MM.1S (cell line): ENCODE results near the gene USP5.

Source experiments
- CTCF ChIP-seq: fragments of 300-600 bp; sonication (generic); IDR thresholded peaks from 2 replicates; pipeline ENCODE4 v1.5.1; 2016; ENCODE audit warnings: antibody characterized with exemption, low read length, mixed read lengths
- EZH2phosphoT487 ChIP-seq: fragments of 300-600 bp; sonication (generic); IDR thresholded peaks from 2 replicates; pipeline ENCODE4 v1.6.1; 2018; ENCODE audit warnings: antibody characterized with exemption, low read length

GRCh38 chr12:6807170-6807569, 44.8 kb upstream of the USP5 start:
- TF ChIP-seq EZH2phosphoT487 (no peak), CTCF (no peak)
